Chondrocyte (in vitro differentiated cells): ENCODE results near the gene ATP1B2. TPM values are rescaled to one million over a fixed set of nuclear protein-coding genes. Genes with fewer than 3 reads are reported as not detected.

Experiments
- DNase-seq: peaks from one replicate; pipeline ENCODE4 v3.0.0; 2021; ENCODE audit warnings: mixed read lengths, low spot score
- H3K27ac Mint-ChIP-seq: one replicate; pipeline ENCODE4 v1.8.0; 2021; ENCODE audit warnings: mild to moderate bottlenecking, moderate library complexity, mixed read lengths; ENCODE audit not compliant: unreplicated experiment
- H3K27me3 Mint-ChIP-seq: 2 replicates; pipeline ENCODE4 v1.8.0; 2021; ENCODE audit warnings: low read depth, mixed read lengths
- H3K36me3 Mint-ChIP-seq: 2 replicates; pipeline ENCODE4 v1.8.0; 2021; ENCODE audit warnings: low read depth, mixed read lengths
- H3K4me1 Mint-ChIP-seq: 2 replicates; pipeline ENCODE4 v1.8.0; 2021; ENCODE audit warnings: low read depth, mild to moderate bottlenecking, mixed read lengths
- H3K4me3 Mint-ChIP-seq: one replicate; pipeline ENCODE4 v1.8.0; 2021; ENCODE audit warnings: mild to moderate bottlenecking, moderate library complexity, mixed read lengths; ENCODE audit not compliant: unreplicated experiment
- H3K9me3 Mint-ChIP-seq: 2 replicates; pipeline ENCODE4 v1.8.0; 2021; ENCODE audit warnings: low read depth, mixed read lengths
- CTCF ChIP-seq: fragments of 200-600 bp; sonication (generic); IDR thresholded peaks from 2 replicates; pipeline ENCODE4 v1.5.0; 2021; ENCODE audit warnings: antibody characterized with exemption, mild to moderate bottlenecking, moderate library complexity
- total RNA-seq: library from RNA; stranded (reverse); gene quantifications from 3 replicates; pipeline ENCODE4 v1.2.1, GENCODE V29; 2021

The ATP1B2 gene
- total RNA-seq, 1 donor from 2014 or later: 0.90 TPM

GRCh38 chr17:7695586-7695985 lies 44.9 kb downstream of the ATP1B2 start:
- TF ChIP-seq CTCF: no peak
- Mint-ChIP-seq H3K27ac (no peak overlapping the region), H3K4me3 (no peak overlapping the region), H3K9me3 (no peaks in the 10 kb centered on the region), H3K27me3 (no peaks in the 10 kb centered on the region), H3K36me3 (peaks cover 18% of the 10 kb centered on the region), H3K4me1 (no peaks in the 10 kb centered on the region)
- DNase-seq: no peak

GRCh38 chr17:7697828-7698588 lies 47.3 kb downstream of the ATP1B2 start:
- Mint-ChIP-seq H3K27ac (no peak overlapping the region), H3K4me1 (no peaks in the 10 kb centered on the region), H3K36me3 (peaks cover 17% of the 10 kb centered on the region), H3K9me3 (no peaks in the 10 kb centered on the region), H3K4me3 (no peak overlapping the region), H3K27me3 (no peaks in the 10 kb centered on the region)
- DNase-seq: no peak
- no peak for TF ChIP-seq CTCF

- Mint-ChIP-seq H3K27ac (no peak overlapping the region), H3K4me1 (peaks cover 16% of the 10 kb centered on the region), H3K36me3 (peaks cover 10% of the 10 kb centered on the region), H3K9me3 (no peaks in the 10 kb centered on the region), H3K27me3 (peaks cover 2% of the 10 kb centered on the region), H3K4me3 (no peak overlapping the region)
- DNase-seq: no peak
- TF ChIP-seq CTCF: no peak
These were observed 49.8 kb downstream of the ATP1B2 start for GRCh38 chr17:7700510-7700909.

GRCh38 chr17:7701681-7702080 lies 51.0 kb downstream of the ATP1B2 start:
- Mint-ChIP-seq H3K9me3 (no peaks in the 10 kb centered on the region), H3K4me1 (peaks cover 27% of the 10 kb centered on the region)

GRCh38 chr17:7702776-7703175 lies 52.0 kb downstream of the ATP1B2 start:
- peaks cover 11% of the 10 kb centered on the region for H3K27me3 Mint-ChIP-seq
- H3K4me3 Mint-ChIP-seq: no peak overlapping the region
- DNase-seq: no peak
- H3K27ac Mint-ChIP-seq: no peak overlapping the region
- peaks cover 27% of the 10 kb centered on the region for H3K4me1 Mint-ChIP-seq
- peaks cover 2% of the 10 kb centered on the region for H3K36me3 Mint-ChIP-seq
- TF ChIP-seq CTCF: no peak
- H3K9me3 Mint-ChIP-seq: no peaks in the 10 kb centered on the region

More at GRCh38 chr17:7701681-7702080, 51.0 kb downstream of the ATP1B2 start:
- no peak for TF ChIP-seq CTCF
- Mint-ChIP-seq H3K27me3 (peaks cover 9% of the 10 kb centered on the region), H3K27ac (no peak overlapping the region), H3K36me3 (peaks cover 3% of the 10 kb centered on the region), H3K4me3 (no peak overlapping the region)
- DNase-seq: no peak
